Esophagus squamous epithelium (tissue), 5 donors: ENCODE results near the gene LGALS8. TPM values are rescaled to one million over a fixed set of nuclear protein-coding genes. Genes with fewer than 3 reads are reported as not detected.

Experiments used
- DNase-seq: peaks from one replicate; lab custom pipeline; 2025; lab: John Stamatoyannopoulos, UW
- H3K27ac ChIP-seq, 4 donors: fragments of 200-600 bp; sonication (generic); one replicate each; pipeline ENCODE4 v1.5.1; 2016 to 2019; ENCODE audit warnings: mild to moderate bottlenecking in 1 of 4
- H3K27me3 ChIP-seq, 4 donors: fragments of 200-600 bp; sonication (generic); 1 replicate in 3 of 4; 2 replicates in 1 of 4; pipeline versions ENCODE4 v1.5.1 to v1.6.0; 2017 to 2021; ENCODE audit warnings: antibody characterized with exemption in 1 of 4
- H3K36me3 ChIP-seq, 3 donors: fragments of 200-600 bp; sonication (generic); one replicate each; pipeline ENCODE4 v1.5.1; 2016 to 2019
- H3K4me1 ChIP-seq, 3 donors: fragments of 200-600 bp; sonication (generic); one replicate each; pipeline ENCODE4 v1.5.1; 2017 to 2019
- H3K4me3 ChIP-seq, 4 donors: fragments of 200-600 bp; sonication (generic); 1 replicate in 3 of 4; 2 replicates in 1 of 4; pipeline ENCODE4 v1.5.1; 2016 to 2019; ENCODE audit warnings: mild to moderate bottlenecking in 2 of 4, moderate library complexity in 1 of 4
- H3K9me3 ChIP-seq, 3 donors: fragments of 200-600 bp; sonication (generic); one replicate each; pipeline ENCODE4 v1.5.1; 2016 to 2019
- POLR2A ChIP-seq, 4 donors: fragments of 450-650 bp; IDR thresholded peaks; one replicate each; pipeline ENCODE4 v1.6.1; 2017; ENCODE audit warnings: antibody characterized with exemption in 4 of 4, mild to moderate bottlenecking in 4 of 4, moderate library complexity in 3 of 4
- WGBS, 2 donors: methylation state at CpG; one replicate each; pipeline ENCODE4 v1.1.5; 2018; 5-methylcytosine and 5-hydroxymethylcytosine counted together
- intact Hi-C: fragments of 100-400 bp; cut with DNase I; formaldehyde crosslinking; loops from one replicate; pipeline ENCODE4 v1.15.0; 2022
- total RNA-seq, 4 donors: library from RNA; depleted of rRNA; stranded (reverse); fragments of >200 nt; gene quantifications; one replicate each; pipeline ENCODE4 v1.1.0, GENCODE V29; 2016
- TF ChIP-seq, protein P1 (sequence below), 6 experiments: fragments of 450-650 bp in 4 of 6; fragments of 200-600 bp in 2 of 6; sonication (generic) in 2 of 6; IDR thresholded peaks; one replicate each; pipeline ENCODE4 v1.5.1; 2016 to 2019; ENCODE audit warnings: antibody characterized with exemption in 6 of 6, mild to moderate bottlenecking in 4 of 6, moderate library complexity in 4 of 6
- donor health status: DM: yes; HTN: yes; CAD: no.

Gene LGALS8
- total RNA-seq = 10 to 100 TPM; 45.2 to 70.6 (median 52.4) TPM

DNA sequence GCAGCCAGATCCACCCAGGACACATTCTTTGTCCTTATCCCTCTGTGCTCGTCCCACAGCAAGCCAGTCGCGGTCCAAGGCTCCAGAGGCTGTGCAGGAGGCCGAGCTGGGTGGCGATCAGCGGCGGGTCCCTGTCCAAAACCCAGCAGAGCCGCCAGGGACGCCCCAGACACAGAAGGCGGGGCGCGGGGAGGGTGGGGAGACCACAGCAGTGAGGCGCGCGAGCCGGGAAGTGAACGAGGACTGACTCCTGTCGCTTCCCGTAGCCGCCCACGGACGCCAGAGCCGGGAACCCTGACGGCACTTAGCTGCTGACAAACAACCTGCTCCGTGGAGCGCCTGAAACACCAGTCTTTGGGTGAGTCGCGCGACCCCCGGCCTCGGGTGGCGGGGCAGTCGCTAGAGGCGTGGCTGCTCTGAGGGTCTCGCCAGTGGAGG, at the start of gene LGALS8:
LGALS8 (plus strand) TSS at position 279 of the 438 bp plus-strand sequence. CDS start 2,089 bp downstream, outside the sequence.
- Histone ChIP-seq H3K4me1 (peaks cover 4 to 20% (median 8%) of the 10 kb centered on the region in 3 donors), H3K9me3 (no peaks in the 10 kb centered on the region), H3K27ac (peak within 1 kb of the TSS; percentile 87 to 95 (median 92)), H3K36me3 (peaks cover 0 to 31% (median 0%) of the 10 kb centered on the region in 3 donors), H3K4me3 (peak within 1 kb of the TSS; percentile 69 to 97 (median 84)), H3K27me3 (no peaks in the 10 kb centered on the region)
- TF ChIP-seq, protein P1, sequence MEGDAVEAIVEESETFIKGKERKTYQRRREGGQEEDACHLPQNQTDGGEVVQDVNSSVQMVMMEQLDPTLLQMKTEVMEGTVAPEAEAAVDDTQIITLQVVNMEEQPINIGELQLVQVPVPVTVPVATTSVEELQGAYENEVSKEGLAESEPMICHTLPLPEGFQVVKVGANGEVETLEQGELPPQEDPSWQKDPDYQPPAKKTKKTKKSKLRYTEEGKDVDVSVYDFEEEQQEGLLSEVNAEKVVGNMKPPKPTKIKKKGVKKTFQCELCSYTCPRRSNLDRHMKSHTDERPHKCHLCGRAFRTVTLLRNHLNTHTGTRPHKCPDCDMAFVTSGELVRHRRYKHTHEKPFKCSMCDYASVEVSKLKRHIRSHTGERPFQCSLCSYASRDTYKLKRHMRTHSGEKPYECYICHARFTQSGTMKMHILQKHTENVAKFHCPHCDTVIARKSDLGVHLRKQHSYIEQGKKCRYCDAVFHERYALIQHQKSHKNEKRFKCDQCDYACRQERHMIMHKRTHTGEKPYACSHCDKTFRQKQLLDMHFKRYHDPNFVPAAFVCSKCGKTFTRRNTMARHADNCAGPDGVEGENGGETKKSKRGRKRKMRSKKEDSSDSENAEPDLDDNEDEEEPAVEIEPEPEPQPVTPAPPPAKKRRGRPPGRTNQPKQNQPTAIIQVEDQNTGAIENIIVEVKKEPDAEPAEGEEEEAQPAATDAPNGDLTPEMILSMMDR (IDR thresholded peaks at IDR 0.05) = peak in 1 of 6 experiments; percentile 13
- peak in 1 of 4 donors; percentile 26 for TF ChIP-seq POLR2A (IDR thresholded peaks at IDR 0.05)
- intact Hi-C loops = no loop called here
- WGBS, 2 donors = no CpG with 5 or more reads among the region's 35 CpGs
- DNase-seq = peak; percentile 41

DNA sequence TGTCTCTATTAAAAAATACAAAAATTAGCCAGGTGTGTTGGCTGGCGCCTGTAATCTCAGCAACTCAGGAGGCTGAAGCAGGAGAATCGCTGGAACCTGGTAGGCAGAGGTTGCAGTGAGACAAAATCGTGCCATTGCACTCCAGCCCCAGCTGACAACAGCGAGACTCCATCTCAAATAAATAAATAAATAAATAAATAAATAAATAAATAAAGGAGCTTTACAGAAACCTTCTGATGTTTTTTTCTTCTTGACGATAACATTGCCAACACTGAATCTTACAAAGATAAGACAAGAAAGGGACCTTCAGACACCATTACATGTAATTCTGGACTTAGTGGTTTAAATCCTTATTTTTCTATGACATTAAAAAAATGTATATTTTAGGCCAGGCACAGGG, 47.8 kb upstream of the LGALS8 start:
- H3K27ac ChIP-seq = no peak overlapping the region
- no peak overlapping the region for H3K4me3 ChIP-seq
- DNase-seq = no peak
- H3K9me3 ChIP-seq = no peaks in the 10 kb centered on the region
- H3K27me3 ChIP-seq = peaks cover 0 to 20% (median 0%) of the 10 kb centered on the region in 4 donors
- H3K4me1 ChIP-seq = peaks cover 0 to 30% (median 4%) of the 10 kb centered on the region in 3 donors
- TF ChIP-seq, protein P1 (IDR thresholded peaks at IDR 0.05) = no peak
- no peak for TF ChIP-seq POLR2A (IDR thresholded peaks at IDR 0.05)
- intact Hi-C loops = no loop called here
- WGBS, 2 donors = 94 to 96% methylated on average over 5 of the region's 5 CpGs
- H3K36me3 ChIP-seq = no peaks in the 10 kb centered on the region

DNA sequence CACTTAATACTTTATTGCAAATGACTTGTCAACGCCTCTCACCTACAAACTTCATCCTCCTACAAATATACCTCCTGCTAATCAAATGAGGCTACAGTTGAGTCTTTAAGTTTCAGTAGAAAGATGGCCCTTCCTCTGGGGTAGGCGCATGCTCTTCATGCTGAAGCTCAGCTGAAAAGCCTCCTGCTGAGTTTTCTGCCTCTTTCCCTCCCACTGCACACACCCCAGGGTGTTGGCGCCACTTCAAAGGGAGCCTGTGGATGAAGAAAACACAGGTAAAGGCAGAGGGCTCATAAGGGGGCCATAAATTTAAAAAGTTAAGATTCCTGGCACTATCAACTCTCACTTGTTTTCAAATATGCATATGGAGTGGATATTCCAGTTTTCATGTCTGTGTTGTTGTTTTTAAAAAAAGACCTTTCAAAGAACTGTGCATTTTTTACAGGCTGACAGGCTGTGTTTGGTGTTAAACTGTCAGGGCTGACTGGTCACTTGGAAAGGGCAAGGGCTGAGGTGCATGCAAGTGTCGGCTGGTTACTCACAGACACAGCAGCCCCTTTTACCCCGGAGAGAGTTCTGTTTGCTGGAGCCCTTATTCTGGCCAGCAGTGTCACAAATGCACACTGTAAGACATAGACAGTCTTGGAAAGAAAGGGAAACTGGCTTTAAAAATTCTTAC, 42.9 kb upstream of the LGALS8 start:
- no peak for TF ChIP-seq POLR2A (IDR thresholded peaks at IDR 0.05)
- TF ChIP-seq, protein P1 (IDR thresholded peaks at IDR 0.05) = no peak
- Histone ChIP-seq H3K4me1 (peaks cover 0 to 5% (median 0%) of the 10 kb centered on the region in 3 donors), H3K27ac (no peak overlapping the region), H3K36me3 (peaks cover 0 to 23% (median 0%) of the 10 kb centered on the region in 3 donors), H3K9me3 (no peaks in the 10 kb centered on the region), H3K4me3 (no peak overlapping the region), H3K27me3 (peaks cover 0 to 2% (median 0%) of the 10 kb centered on the region in 4 donors)
- DNase-seq = no peak
- WGBS, 2 donors = 59 to 67% methylated on average over 4 to 5 of the region's 5 CpGs
- intact Hi-C loops = no loop called here

DNA sequence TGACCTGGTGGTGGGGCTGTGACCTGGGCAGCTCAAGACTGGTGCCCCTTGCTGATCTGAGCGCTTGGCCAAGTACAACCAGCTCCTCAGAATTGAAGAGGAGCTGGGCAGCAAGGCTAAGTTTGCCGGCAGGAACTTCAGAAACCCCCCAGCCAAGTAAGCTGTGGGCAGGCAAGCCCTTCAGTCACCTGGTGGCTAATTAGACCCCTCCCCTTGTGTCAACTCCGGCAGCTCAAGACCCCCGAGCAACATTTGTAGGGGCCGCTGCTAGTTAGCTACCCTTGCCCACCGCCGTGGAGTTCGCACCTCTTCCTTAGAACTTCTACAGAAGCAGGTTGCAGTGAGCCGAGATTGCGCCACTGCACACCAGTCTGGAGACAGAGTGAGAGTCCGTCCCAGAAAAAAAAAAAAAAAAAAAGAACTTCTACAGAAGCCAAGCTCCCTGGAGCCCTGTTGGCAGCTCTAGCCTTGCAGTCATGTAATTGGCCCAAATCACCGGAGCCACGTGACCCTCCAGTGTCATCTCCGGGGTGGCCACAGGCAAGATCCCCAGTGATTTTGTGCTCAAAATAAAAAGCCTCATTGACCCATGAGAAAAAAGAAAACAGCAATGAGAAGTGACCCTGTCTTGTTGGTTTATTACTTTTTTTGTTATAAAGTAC, 39.3 kb upstream of the LGALS8 start:
- TF ChIP-seq, protein P1 (IDR thresholded peaks at IDR 0.05) = no peak
- TF ChIP-seq POLR2A (IDR thresholded peaks at IDR 0.05) = no peak
- Histone ChIP-seq H3K27ac (no peak overlapping the region), H3K4me1 (peaks cover 0 to 5% (median 0%) of the 10 kb centered on the region in 3 donors), H3K9me3 (no peaks in the 10 kb centered on the region), H3K27me3 (no peaks in the 10 kb centered on the region), H3K4me3 (no peak overlapping the region), H3K36me3 (peaks cover 0 to 23% (median 0%) of the 10 kb centered on the region in 3 donors)
- 61 to 92% methylated on average over 3 to 4 of the region's 14 CpGs for WGBS, 2 donors
- intact Hi-C loops = no loop called here
- DNase-seq = no peak
